Heart left ventricle (tissue), 13 donors: ENCODE data around the gene PTPRD.

ENCODE experiments used
- POLR2A ChIP-seq, 2 donors: fragments of 450-650 bp; IDR thresholded peaks; one replicate each; pipeline ENCODE4 v1.6.1; 2017; ENCODE audit warnings: antibody characterized with exemption in 2 of 2, mild to moderate bottlenecking in 2 of 2, moderate library complexity in 2 of 2
- TF ChIP-seq, protein P1 (sequence below), 12 donors: fragments of 200-600 bp; sonication (generic) in 4 of 12; IDR thresholded peaks; one replicate each; pipeline versions ENCODE4 v1.5.0 to v1.8.0; 2018 to 2022; ENCODE audit warnings: antibody characterized with exemption in 12 of 12, mild to moderate bottlenecking in 5 of 12
- donor health status: ischemic (EF 13 %, LVEDD 7.1; RV severe dilation, severe dysfunction).
- donor health status: DM: no; HTN: yes; CAD: no.
- donor health status: DM: no; HTN: no; CAD: no.
- donor health status: ischemic (EF 25% LVEDD 6.9; RV normal size, moderate dysfunction).
- donor health status: ischemic (EF 25% LVEDD 5.7; RV mildly dilated, moderate dysfunction).
- donor health status: ischemic (EF 35%, LVEDD 5.7; RV mildly dilated, moderate dysfunction).
- donor health status: nonischemic (EF 11% LVEDD 7.7; RV severe dilation, severe dysfunction).
- donor health status: DM: yes; HTN: yes; CAD: no.
- donor health status: PGD.
- donor health status: ischemic (EF 29% LVEDD 5.4; RV normal size, mild dysfunction).
- donor health status: nonischemic (EF 23%, LVEDD 6.1; RV moderate dilation, normal function).

DNA sequence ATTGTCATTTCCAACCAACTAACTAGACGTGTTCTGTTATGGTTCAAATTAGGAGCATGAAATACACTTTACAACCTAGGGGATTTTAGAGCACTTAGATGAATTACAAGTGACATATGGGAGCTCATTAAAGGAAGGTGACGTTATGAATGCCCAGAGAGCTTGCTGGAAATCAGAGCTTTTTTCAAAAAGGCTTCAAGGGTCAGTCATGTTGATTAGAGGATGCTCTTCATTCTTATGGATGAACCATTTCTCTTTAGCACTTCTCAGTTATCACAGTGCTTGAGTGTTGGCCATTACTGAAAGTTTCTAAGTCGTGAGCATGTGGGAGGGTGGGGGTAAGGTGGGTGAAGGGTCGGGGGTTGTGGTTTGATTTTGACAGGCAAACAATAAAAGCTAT is 1567.7 kb downstream of the PTPRD start:
- TF ChIP-seq, protein P1, sequence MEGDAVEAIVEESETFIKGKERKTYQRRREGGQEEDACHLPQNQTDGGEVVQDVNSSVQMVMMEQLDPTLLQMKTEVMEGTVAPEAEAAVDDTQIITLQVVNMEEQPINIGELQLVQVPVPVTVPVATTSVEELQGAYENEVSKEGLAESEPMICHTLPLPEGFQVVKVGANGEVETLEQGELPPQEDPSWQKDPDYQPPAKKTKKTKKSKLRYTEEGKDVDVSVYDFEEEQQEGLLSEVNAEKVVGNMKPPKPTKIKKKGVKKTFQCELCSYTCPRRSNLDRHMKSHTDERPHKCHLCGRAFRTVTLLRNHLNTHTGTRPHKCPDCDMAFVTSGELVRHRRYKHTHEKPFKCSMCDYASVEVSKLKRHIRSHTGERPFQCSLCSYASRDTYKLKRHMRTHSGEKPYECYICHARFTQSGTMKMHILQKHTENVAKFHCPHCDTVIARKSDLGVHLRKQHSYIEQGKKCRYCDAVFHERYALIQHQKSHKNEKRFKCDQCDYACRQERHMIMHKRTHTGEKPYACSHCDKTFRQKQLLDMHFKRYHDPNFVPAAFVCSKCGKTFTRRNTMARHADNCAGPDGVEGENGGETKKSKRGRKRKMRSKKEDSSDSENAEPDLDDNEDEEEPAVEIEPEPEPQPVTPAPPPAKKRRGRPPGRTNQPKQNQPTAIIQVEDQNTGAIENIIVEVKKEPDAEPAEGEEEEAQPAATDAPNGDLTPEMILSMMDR (IDR thresholded peaks at IDR 0.05), result no peak
- TF ChIP-seq POLR2A (IDR thresholded peaks at IDR 0.05), result no peak
